ENCODE results near the gene APOE.
"Not testable (repeated sequence)": the region's sequence is repeated elsewhere in the genome, so short reads cannot be mapped to it uniquely, and the experiment has no call there.

APOE gene

GRCh38 chr19:44903602-44904425 is 1.8 kb upstream of the APOE start:
- peak; percentile 84 for TF ChIP-seq CTCF (IDR thresholded peaks at IDR 0.05; ENCODE audit: insufficient read depth, missing control alignments)
- DNase-seq (ENCODE audit: insufficient read length, low spot score), result peak; percentile 82
- FAIRE-seq, result no peak

GRCh38 chr19:44904426-44904994 is 1.1 kb upstream of the APOE start:
- FAIRE-seq (no peak), DNase-seq (ENCODE audit: insufficient read length, low spot score) (no peak)
- peak; percentile 28 for TF ChIP-seq CTCF (IDR thresholded peaks at IDR 0.05; ENCODE audit: insufficient read depth, missing control alignments)

GRCh38 chr19:44907613-44908012 is 2.0 kb downstream of the APOE start:
- no peak for FAIRE-seq
- no peak for TF ChIP-seq CTCF (IDR thresholded peaks at IDR 0.05; ENCODE audit: insufficient read depth, missing control alignments)
- DNase-seq (ENCODE audit: insufficient read length, low spot score), result no peak

GRCh38 chr19:44908074-44908835 is 2.7 kb downstream of the APOE start:
- FAIRE-seq, result no peak
- no peak for TF ChIP-seq CTCF (IDR thresholded peaks at IDR 0.05; ENCODE audit: insufficient read depth, missing control alignments)
- DNase-seq (ENCODE audit: insufficient read length, low spot score), result no peak

GRCh38 chr19:44908836-44909261 is 3.3 kb downstream of the APOE start:
- DNase-seq (ENCODE audit: insufficient read length, low spot score) (no peak), FAIRE-seq (no peak)
- no peak for TF ChIP-seq CTCF (IDR thresholded peaks at IDR 0.05; ENCODE audit: insufficient read depth, missing control alignments)

- DNase-seq (ENCODE audit: insufficient read length, low spot score), result no peak
Observed at GRCh38 chr19:44909775-44910174, 4.2 kb downstream of the APOE start.

GRCh38 chr19:44911896-44912295 is 6.3 kb downstream of the APOE start:
- not testable (repeated sequence) for FAIRE-seq; DNase-seq (ENCODE audit: insufficient read length, low spot score)

More at GRCh38 chr19:44909775-44910174, 4.2 kb downstream of the APOE start:
- no peak for FAIRE-seq
- TF ChIP-seq CTCF (IDR thresholded peaks at IDR 0.05; ENCODE audit: insufficient read depth, missing control alignments), result no peak
